NCI-H2029 treated with DMSO at 0.1 percent for 48 hours (cell line): ENCODE results near the gene UTP20.
"Not testable (repeated sequence)": the region's sequence is repeated elsewhere in the genome, so short reads cannot be mapped to it uniquely, and the experiment has no call there.

Source experiments
- DNase-seq: peaks from one replicate; lab custom pipeline; 2025; lab: John Stamatoyannopoulos, UW

UTP20 gene

GRCh38 chr12:101327051-101327450, 47.1 kb downstream of the UTP20 start:
- no peak for DNase-seq

GRCh38 chr12:101327546-101327945, 47.6 kb downstream of the UTP20 start:
- DNase-seq: no peak

- no peak for DNase-seq
Observed at GRCh38 chr12:101328917-101329316, 49.0 kb downstream of the UTP20 start.

- DNase-seq: no peak
Observed at GRCh38 chr12:101330631-101331030, 50.7 kb downstream of the UTP20 start.

GRCh38 chr12:101336437-101336836, 56.5 kb downstream of the UTP20 start:
- DNase-seq: no peak

GRCh38 chr12:101338087-101338486, 58.2 kb downstream of the UTP20 start:
- no peak for DNase-seq

GRCh38 chr12:101343893-101344292, 64.0 kb downstream of the UTP20 start:
- no peak for DNase-seq

- DNase-seq: no peak
Observed at GRCh38 chr12:101351682-101352081, 71.8 kb downstream of the UTP20 start.

- no peak for DNase-seq
Observed at GRCh38 chr12:101356794-101357193, 76.9 kb downstream of the UTP20 start.

GRCh38 chr12:101361455-101361854, 81.5 kb downstream of the UTP20 start:
- no peak for DNase-seq

- no peak for DNase-seq
Observed at GRCh38 chr12:101368016-101368415, 88.1 kb downstream of the UTP20 start.

GRCh38 chr12:101372431-101372830, 92.5 kb downstream of the UTP20 start:
- DNase-seq: no peak

- no peak for DNase-seq
Observed at GRCh38 chr12:101375573-101375972, 95.7 kb downstream of the UTP20 start.

- no peak for DNase-seq
Observed at GRCh38 chr12:101379149-101379548, 99.2 kb downstream of the UTP20 start.

- not testable (repeated sequence) for DNase-seq
Observed at GRCh38 chr12:101391181-101391580, 111.3 kb downstream of the UTP20 start.

GRCh38 chr12:101407049-101407435, 127.1 kb downstream of the UTP20 start:
- no peak for DNase-seq

- peak; percentile 60 for DNase-seq
Observed at GRCh38 chr12:101407436-101408345, 127.8 kb downstream of the UTP20 start, which contains the start of gene ARL1. ARL1 (minus strand) TSS chr12:101407772; CDS start chr12:101407645, 127 bp downstream.

GRCh38 chr12:101410169-101410568, 130.3 kb downstream of the UTP20 start:
- not testable (repeated sequence) for DNase-seq

GRCh38 chr12:101414533-101415119, 134.7 kb downstream of the UTP20 start:
- peak; percentile 73 for DNase-seq

- DNase-seq: no peak
Observed at GRCh38 chr12:101415228-101415627, 135.3 kb downstream of the UTP20 start.

- DNase-seq: not testable (repeated sequence)
Observed at GRCh38 chr12:101422066-101422465, 142.2 kb downstream of the UTP20 start.

- DNase-seq: no peak
Observed at GRCh38 chr12:101424620-101425019, 144.7 kb downstream of the UTP20 start.

- no peak for DNase-seq
Observed at GRCh38 chr12:101430456-101430855, 150.6 kb downstream of the UTP20 start.
